Astrocyte of the cerebellum (primary cell): ENCODE measurements around the gene IQCK.
A peak's percentile ranks its signal among the peaks of the same experiment; 100 is the strongest.
"Not testable (repeated sequence)": the region's sequence is repeated elsewhere in the genome, so short reads cannot be mapped to it uniquely, and the experiment has no call there.

Source experiments
- DNase-seq: peaks from one replicate; pipeline ENCODE4 v3.0.0-alpha.2; 2011; ENCODE audit warnings: low read depth
- H3K4me3 ChIP-seq: 2 replicates; pipeline ENCODE4 v1.5.1; 2011; ENCODE audit warnings: mild to moderate bottlenecking, low read depth, low read length, moderate library complexity
- in situ Hi-C: cut with HindIII; loops from 2 replicates; pipeline ENCODE4 v1.10.0; 2017; ENCODE audit warnings: low sequenced_read_pairs
- TF ChIP-seq, protein P1 (sequence below): IDR thresholded peaks from 2 replicates; pipeline ENCODE4 v1.5.1; 2012; ENCODE audit warnings: low read length, low read depth, moderate library complexity, mild to moderate bottlenecking; ENCODE audit errors: missing control alignments

The IQCK gene

GRCh38 chr16:19783363-19784182, 65.5 kb downstream of the IQCK start:
- DNase-seq: no peak
- H3K4me3 ChIP-seq: no peak overlapping the region
- in situ Hi-C loops: no loop called here
- TF ChIP-seq, protein P1, sequence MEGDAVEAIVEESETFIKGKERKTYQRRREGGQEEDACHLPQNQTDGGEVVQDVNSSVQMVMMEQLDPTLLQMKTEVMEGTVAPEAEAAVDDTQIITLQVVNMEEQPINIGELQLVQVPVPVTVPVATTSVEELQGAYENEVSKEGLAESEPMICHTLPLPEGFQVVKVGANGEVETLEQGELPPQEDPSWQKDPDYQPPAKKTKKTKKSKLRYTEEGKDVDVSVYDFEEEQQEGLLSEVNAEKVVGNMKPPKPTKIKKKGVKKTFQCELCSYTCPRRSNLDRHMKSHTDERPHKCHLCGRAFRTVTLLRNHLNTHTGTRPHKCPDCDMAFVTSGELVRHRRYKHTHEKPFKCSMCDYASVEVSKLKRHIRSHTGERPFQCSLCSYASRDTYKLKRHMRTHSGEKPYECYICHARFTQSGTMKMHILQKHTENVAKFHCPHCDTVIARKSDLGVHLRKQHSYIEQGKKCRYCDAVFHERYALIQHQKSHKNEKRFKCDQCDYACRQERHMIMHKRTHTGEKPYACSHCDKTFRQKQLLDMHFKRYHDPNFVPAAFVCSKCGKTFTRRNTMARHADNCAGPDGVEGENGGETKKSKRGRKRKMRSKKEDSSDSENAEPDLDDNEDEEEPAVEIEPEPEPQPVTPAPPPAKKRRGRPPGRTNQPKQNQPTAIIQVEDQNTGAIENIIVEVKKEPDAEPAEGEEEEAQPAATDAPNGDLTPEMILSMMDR: no peak

- no peak for DNase-seq
- in situ Hi-C loops: no loop called here
- TF ChIP-seq, protein P1: no peak
- H3K4me3 ChIP-seq: no peak overlapping the region
These were observed 66.2 kb downstream of the IQCK start for GRCh38 chr16:19784183-19784736.

GRCh38 chr16:19785081-19785480, 67.0 kb downstream of the IQCK start:
- no peak for DNase-seq
- TF ChIP-seq, protein P1: no peak
- in situ Hi-C loops: no loop called here
- H3K4me3 ChIP-seq: no peak overlapping the region

GRCh38 chr16:19785512-19786130, 67.5 kb downstream of the IQCK start:
- TF ChIP-seq, protein P1: no peak
- peak; percentile 27 for DNase-seq
- in situ Hi-C loops: no loop called here
- no peak overlapping the region for H3K4me3 ChIP-seq

GRCh38 chr16:19801369-19801768, 83.3 kb downstream of the IQCK start:
- DNase-seq, in situ Hi-C loops, H3K4me3 ChIP-seq: not testable (repeated sequence)

DNA sequence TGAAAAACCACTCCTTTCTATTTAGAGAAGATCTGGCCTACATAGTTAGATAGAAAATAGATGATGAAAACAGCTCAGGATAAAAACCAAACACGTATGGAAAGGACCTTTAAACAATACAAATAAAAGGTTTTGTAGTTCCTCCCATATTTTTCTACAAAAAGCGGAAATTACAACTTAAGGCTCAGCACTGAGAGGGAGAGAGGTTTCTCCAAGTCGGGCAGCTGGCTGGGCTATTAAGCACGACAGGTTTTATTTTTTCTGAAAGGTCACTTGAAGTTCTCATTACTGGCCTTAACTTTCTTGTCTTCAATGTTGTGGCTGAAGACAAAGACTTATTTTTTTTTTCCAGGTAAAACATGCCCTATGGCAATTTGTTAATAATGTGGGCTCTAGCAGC, 83.8 kb downstream of the IQCK start:
- in situ Hi-C loops, DNase-seq, H3K4me3 ChIP-seq: not testable (repeated sequence)

DNA sequence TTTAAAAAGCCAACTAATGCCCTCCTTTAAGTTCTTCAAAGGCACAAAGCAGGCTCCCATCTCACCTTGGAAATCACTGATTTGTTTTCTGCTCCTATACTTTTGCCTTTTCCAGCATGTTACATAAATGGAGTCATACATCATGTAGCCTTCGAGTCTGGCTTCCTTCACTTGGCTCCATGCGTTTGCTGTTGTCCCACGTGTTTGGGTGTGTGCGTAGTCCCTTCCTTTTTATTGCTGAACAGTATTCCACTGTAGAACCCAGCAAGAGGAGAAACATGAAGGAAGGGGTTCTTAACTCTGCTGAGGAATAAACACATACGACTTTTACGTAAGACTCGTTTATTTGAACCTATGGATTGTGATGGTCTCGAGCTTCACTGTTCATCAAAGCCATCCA, 84.5 kb downstream of the IQCK start:
- H3K4me3 ChIP-seq: no peak overlapping the region
- in situ Hi-C loops: no loop called here
- TF ChIP-seq, protein P1: no peak
- no peak for DNase-seq
